HG03159 (cell line): ENCODE data around the gene ARHGEF19.

Experiments
- ATAC-seq: cut with Tn5 transposase; IDR thresholded peaks from one replicate; pipeline ENCODE4 v1.9.1; 2021; ENCODE audit warnings: mild to moderate bottlenecking, moderate library complexity; ENCODE audit not compliant: unreplicated experiment

Gene ARHGEF19

GRCh38 chr1:16244650-16245285 is 32.3 kb upstream of the ARHGEF19 start:
- no peak for ATAC-seq

- ATAC-seq, result no peak
Measured at GRCh38 chr1:16243936-16244649, 31.6 kb upstream of the ARHGEF19 start.

- no peak for ATAC-seq
Measured at GRCh38 chr1:16243215-16243610, 30.8 kb upstream of the ARHGEF19 start.

GRCh38 chr1:16242556-16243214 is 30.2 kb upstream of the ARHGEF19 start:
- ATAC-seq, result no peak

- no peak for ATAC-seq
Measured at GRCh38 chr1:16241221-16241708, 28.8 kb upstream of the ARHGEF19 start.

- ATAC-seq, result no peak
Measured at GRCh38 chr1:16239972-16240491, 27.6 kb upstream of the ARHGEF19 start.

GRCh38 chr1:16237343-16237830 is 24.9 kb upstream of the ARHGEF19 start:
- peak; percentile 10 for ATAC-seq

GRCh38 chr1:16236511-16237342 is 24.3 kb upstream of the ARHGEF19 start, which contains the start of gene CPLANE2:
TSS of gene CPLANE2 (minus strand) at chr1:16237183. CDS start at chr1:16236742, 441 bp downstream.
- ATAC-seq, result peak; percentile 73

GRCh38 chr1:16235944-16236510 is 23.6 kb upstream of the ARHGEF19 start:
- peak; percentile 58 for ATAC-seq

- ATAC-seq, result no peak
Measured at GRCh38 chr1:16235347-16235746, 22.9 kb upstream of the ARHGEF19 start.

GRCh38 chr1:16233431-16233830 is 21.0 kb upstream of the ARHGEF19 start:
- ATAC-seq, result no peak

GRCh38 chr1:16232316-16232710 is 19.9 kb upstream of the ARHGEF19 start:
- ATAC-seq, result no peak

- no peak for ATAC-seq
Measured at GRCh38 chr1:16231331-16232315, 19.2 kb upstream of the ARHGEF19 start.

GRCh38 chr1:16230744-16231143 is 18.3 kb upstream of the ARHGEF19 start:
- no peak for ATAC-seq

- ATAC-seq, result no peak
Measured at GRCh38 chr1:16229976-16230740, 17.7 kb upstream of the ARHGEF19 start.

- ATAC-seq, result no peak
Measured at GRCh38 chr1:16226490-16227179, 14.2 kb upstream of the ARHGEF19 start.

GRCh38 chr1:16226129-16226489 is 13.7 kb upstream of the ARHGEF19 start:
- ATAC-seq, result no peak

- no peak for ATAC-seq
Measured at GRCh38 chr1:16224472-16224871, 12.0 kb upstream of the ARHGEF19 start.
